Immature natural killer cell (primary cell): ENCODE measurements around the gene NOP14. TPM values are rescaled to one million over a fixed set of nuclear protein-coding genes. Genes with fewer than 3 reads are reported as not detected.
"Not testable (repeated sequence)": the region's sequence is repeated elsewhere in the genome, so short reads cannot be mapped to it uniquely, and the experiment has no call there.

Experiments used
- DNase-seq, 3 donors: peaks; one replicate each; pipeline ENCODE4 v3.0.0; 2022; ENCODE audit warnings: mixed read lengths in 1 of 3
- H3K27ac Mint-ChIP-seq, 6 donors: one replicate each; pipeline ENCODE4 v1.8.0; 2020; ENCODE audit warnings: mixed read lengths in 6 of 6, mild to moderate bottlenecking in 5 of 6, inconsistent platforms in 4 of 6, moderate library complexity in 3 of 6
- H3K27me3 Mint-ChIP-seq, 3 donors: one replicate each; pipeline ENCODE4 v1.8.0; 2020 to 2021; ENCODE audit warnings: low read depth in 3 of 3, mild to moderate bottlenecking in 3 of 3, mixed read lengths in 3 of 3, moderate library complexity in 3 of 3, inconsistent platforms in 1 of 3
- H3K36me3 Mint-ChIP-seq, 3 donors: one replicate each; pipeline ENCODE4 v1.8.0; 2020; ENCODE audit warnings: mixed read lengths in 3 of 3, inconsistent platforms in 2 of 3, mild to moderate bottlenecking in 2 of 3
- H3K4me1 Mint-ChIP-seq, 2 donors: one replicate each; pipeline ENCODE4 v1.8.0; 2020; ENCODE audit warnings: inconsistent platforms in 2 of 2, mild to moderate bottlenecking in 2 of 2, mixed read lengths in 2 of 2, moderate library complexity in 1 of 2
- H3K4me3 Mint-ChIP-seq, 5 donors: one replicate each; pipeline ENCODE4 v1.8.0; 2020; ENCODE audit warnings: mild to moderate bottlenecking in 5 of 5, mixed read lengths in 5 of 5, inconsistent platforms in 3 of 5, moderate library complexity in 3 of 5
- H3K9me3 Mint-ChIP-seq, 6 donors: one replicate each; pipeline ENCODE4 v1.8.0; 2020; ENCODE audit warnings: mild to moderate bottlenecking in 6 of 6, mixed read lengths in 6 of 6, inconsistent platforms in 4 of 6, moderate library complexity in 3 of 6
- polyA plus RNA-seq, 3 donors: library from polyadenylated mRNA; unstranded; fragments of 300-500 nt; fragmentation: Illumina TruSeq; gene quantifications; one replicate each; pipeline ENCODE4 v1.2.3, GENCODE V29; 2021

Gene NOP14
- polyA plus RNA-seq, 3 donors from 2014 or later = 1.3 to 19.2 (median 5.0) TPM

- peak overlapping the region; percentile 74 to 86 (median 84) for H3K27ac Mint-ChIP-seq
- no peak for DNase-seq
- no peaks in the 10 kb centered on the region for H3K9me3 Mint-ChIP-seq
- peaks cover 5 to 29% of the 10 kb centered on the region in 2 donors for H3K4me1 Mint-ChIP-seq
- peaks cover 0 to 9% (median 2%) of the 10 kb centered on the region in 3 donors for H3K27me3 Mint-ChIP-seq
- H3K36me3 Mint-ChIP-seq = peaks cover 30 to 64% (median 32%) of the 10 kb centered on the region in 3 donors
- no peak overlapping the region for H3K4me3 Mint-ChIP-seq
Measured at GRCh38 chr4:2954358-2955185, 8.6 kb downstream of the NOP14 start.

- Mint-ChIP-seq H3K9me3 (no peaks in the 10 kb centered on the region), H3K4me1 (peaks cover 3 to 19% of the 10 kb centered on the region in 2 donors), H3K27ac (peak overlapping the region in 3 of 6 donors; percentile 7 to 85 (median 28)), H3K36me3 (peaks cover 31 to 63% (median 32%) of the 10 kb centered on the region in 3 donors), H3K4me3 (no peak overlapping the region), H3K27me3 (peaks cover 0 to 1% (median 0%) of the 10 kb centered on the region in 3 donors)
- no peak for DNase-seq
Measured at GRCh38 chr4:2953496-2953895, 9.7 kb downstream of the NOP14 start.

GRCh38 chr4:2950221-2950989, 12.8 kb downstream of the NOP14 start:
- H3K9me3 Mint-ChIP-seq = no peaks in the 10 kb centered on the region
- H3K27ac Mint-ChIP-seq = peak overlapping the region in 2 of 6 donors; percentile 46 to 76
- no peak for DNase-seq
- peaks cover 29 to 68% (median 34%) of the 10 kb centered on the region in 3 donors for H3K36me3 Mint-ChIP-seq
- H3K4me3 Mint-ChIP-seq = peak overlapping the region in 1 of 5 donors; percentile 40
- peaks cover 2 to 9% of the 10 kb centered on the region in 2 donors for H3K4me1 Mint-ChIP-seq
- peaks cover 0 to 2% (median 2%) of the 10 kb centered on the region in 3 donors for H3K27me3 Mint-ChIP-seq

- Mint-ChIP-seq H3K27ac (peak overlapping the region in 2 of 6 donors; percentile 35 to 46), H3K4me1 (peaks cover 2 to 9% of the 10 kb centered on the region in 2 donors)
Measured at GRCh38 chr4:2949782-2950125, 13.5 kb downstream of the NOP14 start.

GRCh38 chr4:2948895-2949781, 14.1 kb downstream of the NOP14 start:
- H3K36me3 Mint-ChIP-seq = peaks cover 29 to 66% (median 34%) of the 10 kb centered on the region in 3 donors
- H3K27me3 Mint-ChIP-seq = peaks cover 0 to 2% (median 2%) of the 10 kb centered on the region in 3 donors
- H3K4me3 Mint-ChIP-seq = no peak overlapping the region
- peaks cover 2 to 4% of the 10 kb centered on the region in 2 donors for H3K4me1 Mint-ChIP-seq
- no peak for DNase-seq
- H3K27ac Mint-ChIP-seq = peak overlapping the region in 1 of 6 donors; percentile 35
- H3K9me3 Mint-ChIP-seq = no peaks in the 10 kb centered on the region

More at GRCh38 chr4:2949782-2950125, 13.5 kb downstream of the NOP14 start:
- no peak for DNase-seq
- H3K27me3 Mint-ChIP-seq = peaks cover 0 to 2% (median 2%) of the 10 kb centered on the region in 3 donors
- H3K36me3 Mint-ChIP-seq = peaks cover 29 to 71% (median 37%) of the 10 kb centered on the region in 3 donors
- no peak overlapping the region for H3K4me3 Mint-ChIP-seq
- H3K9me3 Mint-ChIP-seq = no peaks in the 10 kb centered on the region

GRCh38 chr4:2947926-2948325, 15.3 kb downstream of the NOP14 start:
- H3K4me1 Mint-ChIP-seq = peaks cover 2 to 7% of the 10 kb centered on the region in 2 donors
- H3K27me3 Mint-ChIP-seq = peaks cover 3 to 5% (median 4%) of the 10 kb centered on the region in 3 donors
- H3K36me3 Mint-ChIP-seq = peaks cover 21 to 59% (median 33%) of the 10 kb centered on the region in 3 donors
- no peak for DNase-seq
- no peaks in the 10 kb centered on the region for H3K9me3 Mint-ChIP-seq
- no peak overlapping the region for H3K27ac Mint-ChIP-seq
- H3K4me3 Mint-ChIP-seq = no peak overlapping the region

GRCh38 chr4:2946812-2947600, 16.2 kb downstream of the NOP14 start:
- Mint-ChIP-seq H3K36me3 (peaks cover 24 to 50% (median 30%) of the 10 kb centered on the region in 3 donors), H3K9me3 (no peaks in the 10 kb centered on the region), H3K27me3 (peaks cover 4 to 10% (median 5%) of the 10 kb centered on the region in 3 donors), H3K27ac (no peak overlapping the region), H3K4me3 (no peak overlapping the region), H3K4me1 (peaks cover 8 to 12% of the 10 kb centered on the region in 2 donors)
- no peak for DNase-seq

GRCh38 chr4:2945619-2946604, 17.3 kb downstream of the NOP14 start:
- H3K27me3 Mint-ChIP-seq = peaks cover 5 to 10% (median 5%) of the 10 kb centered on the region in 3 donors
- H3K4me3 Mint-ChIP-seq, DNase-seq, H3K9me3 Mint-ChIP-seq: not testable (repeated sequence)
- H3K4me1 Mint-ChIP-seq = peaks cover 9 to 12% of the 10 kb centered on the region in 2 donors
- H3K27ac Mint-ChIP-seq = peak overlapping the region in 1 of 6 donors; percentile 40
- H3K36me3 Mint-ChIP-seq = peaks cover 24 to 47% (median 25%) of the 10 kb centered on the region in 3 donors

GRCh38 chr4:2944586-2945526, 18.4 kb downstream of the NOP14 start:
- H3K4me3 Mint-ChIP-seq = no peak overlapping the region
- peak overlapping the region in 1 of 6 donors; percentile 14 for H3K27ac Mint-ChIP-seq
- H3K36me3 Mint-ChIP-seq = peaks cover 15 to 38% (median 17%) of the 10 kb centered on the region in 3 donors
- H3K27me3 Mint-ChIP-seq = peaks cover 5 to 10% (median 6%) of the 10 kb centered on the region in 3 donors
- H3K4me1 Mint-ChIP-seq = peaks cover 9 to 12% of the 10 kb centered on the region in 2 donors
- no peaks in the 10 kb centered on the region for H3K9me3 Mint-ChIP-seq
- no peak for DNase-seq

GRCh38 chr4:2944091-2944482, 19.1 kb downstream of the NOP14 start:
- Mint-ChIP-seq H3K9me3 (no peaks in the 10 kb centered on the region), H3K27ac (peak overlapping the region; percentile 25 to 82 (median 59)), H3K27me3 (peaks cover 5 to 10% (median 6%) of the 10 kb centered on the region in 3 donors), H3K4me3 (no peak overlapping the region), H3K36me3 (peaks cover 12 to 35% (median 19%) of the 10 kb centered on the region in 3 donors), H3K4me1 (peaks cover 12 to 15% of the 10 kb centered on the region in 2 donors)
- no peak for DNase-seq
